ENCODE results near the gene COL28A1. TPM values are rescaled to one million over a fixed set of nuclear protein-coding genes. Genes with fewer than 3 reads are reported as not detected.
"Not testable (repeated sequence)": the region's sequence is repeated elsewhere in the genome, so short reads cannot be mapped to it uniquely, and the experiment has no call there.

COL28A1 gene
- total RNA-seq, 3 donors from 2014 or later (not counting 1 experiment from before 2014, with no cell fraction given): 0.28 to 0.84 (median 0.45) TPM

GRCh38 chr7:7481802-7482201 is 53.9 kb downstream of the COL28A1 start:
- no peak overlapping the region for H3K27ac Mint-ChIP-seq
- Histone ChIP-seq H3K4me1 (ENCODE audit: control insufficient read depth, insufficient read depth, low read length) (no peaks in the 10 kb centered on the region), H3K27ac (ENCODE audit: low read length) (no peak overlapping the region), H3K36me3 (ENCODE audit: control insufficient read depth, insufficient read depth, low read length) (no peaks in the 10 kb centered on the region), H3K4me3 (ENCODE audit: low read length) (no peak overlapping the region), H3K27me3 (ENCODE audit: control insufficient read depth, insufficient read depth, low read length) (peaks cover 2% of the 10 kb centered on the region), H3K9me3 (ENCODE audit: control insufficient read depth, insufficient read depth, low read length) (no peaks in the 10 kb centered on the region)
- intact Hi-C loops (cut with micrococcal nuclease): no loop called here
- H3K4me1 Mint-ChIP-seq: no peaks in the 10 kb centered on the region
- ATAC-seq (no peak), DNase-seq (no peak)
- no peaks in the 10 kb centered on the region for H3K9me3 Mint-ChIP-seq
- no peak overlapping the region for H3K4me3 Mint-ChIP-seq
- TF ChIP-seq CTCF (IDR thresholded peaks at IDR 0.05): no peak
- H3K36me3 Mint-ChIP-seq: no peaks in the 10 kb centered on the region
- peaks cover 7 to 12% of the 10 kb centered on the region in 2 donors for H3K27me3 Mint-ChIP-seq (ENCODE audit: low read depth in 2 of 2)
- no CpG with 5 or more reads among the region's 2 CpGs for WGBS (ENCODE audit: insufficient coverage)

- no peak for TF ChIP-seq CTCF (IDR thresholded peaks at IDR 0.05)
- WGBS (ENCODE audit: insufficient coverage): 100% methylated on average over 1 of the region's 2 CpGs
- intact Hi-C loops (cut with micrococcal nuclease): no loop called here
Measured at GRCh38 chr7:7479275-7479805, 56.3 kb downstream of the COL28A1 start.

GRCh38 chr7:7478569-7478968 is 57.1 kb downstream of the COL28A1 start:
- TF ChIP-seq CTCF (IDR thresholded peaks at IDR 0.05): no peak
- no peak overlapping the region for H3K27ac ChIP-seq (ENCODE audit: low read length)
- Mint-ChIP-seq H3K9me3 (no peaks in the 10 kb centered on the region), H3K27ac (no peak overlapping the region), H3K4me1 (no peaks in the 10 kb centered on the region), H3K4me3 (no peak overlapping the region), H3K27me3 (ENCODE audit: low read depth in 2 of 2) (peaks cover 7 to 12% of the 10 kb centered on the region in 2 donors), H3K36me3 (no peaks in the 10 kb centered on the region)
- no peaks in the 10 kb centered on the region for H3K36me3 ChIP-seq (ENCODE audit: control insufficient read depth, insufficient read depth, low read length)
- no peak for DNase-seq
- 92% methylated on average over 23 of the region's 23 CpGs for WGBS (ENCODE audit: insufficient coverage)
- intact Hi-C loops (cut with micrococcal nuclease): no loop called here
- H3K4me1 ChIP-seq (ENCODE audit: control insufficient read depth, insufficient read depth, low read length): no peaks in the 10 kb centered on the region
- H3K4me3 ChIP-seq (ENCODE audit: low read length): no peak overlapping the region
- H3K27me3 ChIP-seq (ENCODE audit: control insufficient read depth, insufficient read depth, low read length): peaks cover 2% of the 10 kb centered on the region
- no peak for ATAC-seq
- H3K9me3 ChIP-seq (ENCODE audit: control insufficient read depth, insufficient read depth, low read length): no peaks in the 10 kb centered on the region

More at GRCh38 chr7:7479275-7479805, 56.3 kb downstream of the COL28A1 start:
- no peaks in the 10 kb centered on the region for H3K36me3 ChIP-seq (ENCODE audit: control insufficient read depth, insufficient read depth, low read length)
- H3K4me1 ChIP-seq (ENCODE audit: control insufficient read depth, insufficient read depth, low read length): no peaks in the 10 kb centered on the region
- no peak for DNase-seq
- Mint-ChIP-seq H3K9me3 (no peaks in the 10 kb centered on the region), H3K4me3 (no peak overlapping the region), H3K27ac (no peak overlapping the region), H3K36me3 (no peaks in the 10 kb centered on the region), H3K27me3 (ENCODE audit: low read depth in 2 of 2) (peaks cover 7 to 12% of the 10 kb centered on the region in 2 donors), H3K4me1 (no peaks in the 10 kb centered on the region)
- H3K9me3 ChIP-seq (ENCODE audit: control insufficient read depth, insufficient read depth, low read length): no peaks in the 10 kb centered on the region
- no peak overlapping the region for H3K4me3 ChIP-seq (ENCODE audit: low read length)
- ATAC-seq: no peak
- H3K27me3 ChIP-seq (ENCODE audit: control insufficient read depth, insufficient read depth, low read length): peaks cover 2% of the 10 kb centered on the region
- no peak overlapping the region for H3K27ac ChIP-seq (ENCODE audit: low read length)

GRCh38 chr7:7477641-7478040 is 58.0 kb downstream of the COL28A1 start:
- not testable (repeated sequence) for H3K27ac Mint-ChIP-seq
- peaks cover 5 to 12% of the 10 kb centered on the region in 2 donors for H3K27me3 Mint-ChIP-seq (ENCODE audit: low read depth in 2 of 2)

More at GRCh38 chr7:7477641-7478040, 58.0 kb downstream of the COL28A1 start:
- intact Hi-C loops (cut with micrococcal nuclease); H3K27ac ChIP-seq (ENCODE audit: low read length); H3K4me3 Mint-ChIP-seq; H3K9me3 ChIP-seq (ENCODE audit: control insufficient read depth, insufficient read depth, low read length); H3K36me3 Mint-ChIP-seq; H3K27me3 ChIP-seq (ENCODE audit: control insufficient read depth, insufficient read depth, low read length); H3K36me3 ChIP-seq (ENCODE audit: control insufficient read depth, insufficient read depth, low read length); H3K4me3 ChIP-seq (ENCODE audit: low read length); H3K4me1 ChIP-seq (ENCODE audit: control insufficient read depth, insufficient read depth, low read length); ATAC-seq; DNase-seq; H3K4me1 Mint-ChIP-seq; H3K9me3 Mint-ChIP-seq: not testable (repeated sequence)
- WGBS (ENCODE audit: insufficient coverage): 90% methylated on average over 7 of the region's 7 CpGs

All from natural killer cell (primary cell).